HS-27A (cell line): ENCODE data around the gene MEGF9.

Experiments
- DNase-seq: peaks from one replicate; pipeline ENCODE4 v3.0.0-alpha.2; 2012; ENCODE audit warnings: low read depth, missing footprints

The MEGF9 gene

GRCh38 chr9:120730654-120731514, 16.6 kb upstream of the MEGF9 start:
- DNase-seq: peak; percentile 86

DNA sequence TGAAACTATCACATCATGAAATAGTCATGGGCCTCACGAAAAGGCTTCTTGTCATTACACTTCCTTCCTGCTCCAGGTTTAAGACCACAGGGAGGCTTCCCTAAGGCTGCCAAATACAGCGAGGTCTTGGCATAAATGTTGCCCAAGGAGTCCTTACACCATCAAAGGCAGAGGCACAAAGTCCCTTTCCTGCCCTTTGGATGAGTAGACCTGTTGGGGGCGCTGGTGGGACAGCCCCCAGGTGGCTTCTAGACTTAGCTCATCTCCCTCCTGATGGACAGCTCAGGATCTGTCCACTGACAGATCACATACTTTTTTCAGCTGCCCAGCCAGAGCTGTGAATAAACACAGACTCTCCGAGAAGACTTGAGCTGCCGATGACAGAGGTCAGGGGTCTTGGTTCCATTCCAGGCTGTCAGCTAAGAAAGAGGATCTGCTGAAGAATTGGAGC, 15.5 kb upstream of the MEGF9 start:
- no peak for DNase-seq

DNA sequence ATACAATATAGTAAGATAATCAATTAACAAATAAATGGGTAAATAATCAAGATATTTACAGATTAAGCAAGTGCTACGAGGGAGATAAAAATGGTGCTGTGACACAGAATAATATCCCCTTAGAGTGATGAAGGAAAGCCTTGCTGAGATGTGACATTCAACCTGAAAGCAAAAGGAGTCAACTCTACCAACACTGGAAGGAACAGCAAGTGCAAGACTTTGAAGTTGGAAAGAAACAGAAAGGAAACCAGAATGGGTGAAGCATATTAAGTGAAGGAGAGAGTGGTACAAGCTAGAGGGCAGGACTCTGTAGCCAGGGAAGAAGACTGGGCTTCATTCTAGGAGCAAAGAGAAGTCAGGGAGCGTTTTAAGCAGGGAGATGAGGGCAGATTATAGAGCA, 12.2 kb upstream of the MEGF9 start:
- DNase-seq: no peak

GRCh38 chr9:120725907-120726306, 11.6 kb upstream of the MEGF9 start:
- no peak for DNase-seq

GRCh38 chr9:120724757-120725400, 10.6 kb upstream of the MEGF9 start:
- DNase-seq: no peak

DNA sequence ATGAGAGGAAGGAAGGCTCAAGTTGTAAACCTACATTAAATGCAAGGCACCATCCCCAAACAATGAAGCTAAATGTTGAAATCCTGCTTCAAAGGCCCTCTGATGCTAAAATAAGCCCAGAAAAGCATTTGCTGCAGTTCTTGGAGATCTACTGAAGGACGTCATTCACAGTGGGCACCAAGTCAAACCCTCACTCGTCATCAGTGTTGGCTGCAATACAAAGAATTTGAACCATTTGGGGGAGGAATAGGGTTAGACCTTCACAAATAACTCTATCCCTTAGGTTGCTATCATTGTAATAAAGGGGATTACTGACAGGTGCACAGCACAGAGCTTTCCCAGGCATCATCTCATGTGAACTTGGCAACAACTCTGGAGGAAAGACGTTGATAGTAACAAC, 9.3 kb upstream of the MEGF9 start:
- no peak for DNase-seq

- no peak for DNase-seq
These were observed 6.1 kb upstream of the MEGF9 start for GRCh38 chr9:120720404-120720803.

DNA sequence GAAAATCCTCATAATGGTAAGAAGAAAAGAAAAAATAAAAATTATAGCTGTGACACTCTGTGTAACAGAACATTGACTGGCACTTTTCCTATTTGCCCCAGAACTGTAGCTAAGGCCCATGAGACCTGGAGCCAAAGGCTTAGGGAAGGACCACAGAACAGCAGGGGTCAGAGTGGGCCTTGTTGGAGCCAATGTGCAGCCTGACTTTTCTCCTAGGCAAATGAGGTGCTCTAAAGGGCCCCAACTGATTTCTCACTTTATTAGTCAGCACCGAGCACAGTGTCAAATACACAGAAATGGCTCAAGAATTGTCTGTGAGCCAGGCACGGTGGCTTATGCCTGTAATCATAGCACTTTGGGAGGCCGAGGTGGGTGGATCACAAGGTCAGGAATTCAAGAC, 4.0 kb upstream of the MEGF9 start:
- DNase-seq: no peak

- DNase-seq: no peak
These were observed 2.9 kb upstream of the MEGF9 start for GRCh38 chr9:120717176-120717575.

- no peak for DNase-seq
These were observed 2.2 kb upstream of the MEGF9 start for GRCh38 chr9:120716483-120716882.

DNA sequence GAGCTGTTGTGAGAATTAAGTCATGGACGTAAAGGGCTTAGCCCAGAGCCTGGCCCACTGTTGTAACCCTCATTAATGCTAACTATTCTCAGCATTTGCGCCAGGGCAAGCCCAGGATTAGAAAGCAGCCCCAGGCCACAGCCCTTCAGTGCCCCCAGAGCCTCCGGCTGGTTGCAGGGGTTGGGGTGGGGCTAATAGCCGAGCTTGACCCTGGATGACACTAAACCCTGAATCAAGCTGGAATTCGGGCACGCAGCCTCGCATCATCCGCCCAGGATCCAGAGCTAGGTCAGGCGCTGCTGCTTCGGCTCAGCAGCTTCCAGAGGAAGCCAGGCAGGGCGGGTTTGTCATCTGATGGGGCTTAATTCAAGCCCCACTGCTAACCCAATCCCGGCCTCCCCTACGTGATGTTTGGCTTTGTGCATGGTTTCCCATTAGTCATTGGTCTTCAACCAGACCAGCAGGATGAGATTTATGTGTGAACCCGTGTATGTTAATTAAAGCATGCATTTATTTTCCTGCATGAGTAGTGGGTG, 1.2 kb upstream of the MEGF9 start:
- DNase-seq: no peak

GRCh38 chr9:120714846-120715388, 647 bp upstream of the MEGF9 start:
- DNase-seq: no peak

DNA sequence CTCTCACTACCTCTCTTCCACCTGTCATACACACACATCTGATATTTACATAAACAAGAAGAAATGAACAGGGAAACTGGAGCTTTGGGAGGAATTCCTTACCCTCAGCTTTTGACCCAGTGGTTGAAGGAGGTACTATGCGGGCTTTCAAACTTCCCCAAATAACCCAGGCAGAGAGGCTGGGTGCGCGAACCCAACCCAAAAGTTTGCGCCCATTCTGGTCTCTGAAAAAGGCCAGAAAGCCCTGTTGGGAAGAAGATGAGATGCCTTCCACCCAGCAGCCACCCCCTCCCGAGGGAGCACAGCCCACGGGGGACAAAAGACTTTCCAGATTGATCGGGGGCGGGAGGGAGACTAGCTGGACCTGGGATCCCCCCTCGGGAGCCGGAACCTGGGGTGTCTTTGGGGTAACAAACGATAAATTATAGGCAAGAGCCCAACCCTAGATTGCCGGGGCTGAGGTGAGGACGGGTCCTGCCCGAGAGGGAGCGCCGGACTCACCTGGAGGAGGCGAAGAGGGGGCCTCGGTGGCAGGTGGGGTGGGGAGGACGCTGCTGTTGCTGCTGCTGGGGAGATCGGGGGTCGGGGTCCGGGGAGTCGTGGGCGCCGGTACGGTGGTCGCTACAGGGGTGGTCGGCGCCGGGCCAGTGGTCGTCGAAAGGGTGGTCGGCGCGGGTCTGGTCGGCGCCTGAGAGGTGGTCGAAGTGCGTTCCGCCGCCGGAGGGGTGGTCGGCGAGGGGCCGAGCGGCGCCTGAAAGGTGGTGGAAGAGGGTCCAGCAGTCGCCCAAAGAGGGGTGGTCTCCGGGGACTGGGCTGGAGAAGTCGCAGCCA, 798 bp downstream of the MEGF9 start:
- DNase-seq: no peak

DNA sequence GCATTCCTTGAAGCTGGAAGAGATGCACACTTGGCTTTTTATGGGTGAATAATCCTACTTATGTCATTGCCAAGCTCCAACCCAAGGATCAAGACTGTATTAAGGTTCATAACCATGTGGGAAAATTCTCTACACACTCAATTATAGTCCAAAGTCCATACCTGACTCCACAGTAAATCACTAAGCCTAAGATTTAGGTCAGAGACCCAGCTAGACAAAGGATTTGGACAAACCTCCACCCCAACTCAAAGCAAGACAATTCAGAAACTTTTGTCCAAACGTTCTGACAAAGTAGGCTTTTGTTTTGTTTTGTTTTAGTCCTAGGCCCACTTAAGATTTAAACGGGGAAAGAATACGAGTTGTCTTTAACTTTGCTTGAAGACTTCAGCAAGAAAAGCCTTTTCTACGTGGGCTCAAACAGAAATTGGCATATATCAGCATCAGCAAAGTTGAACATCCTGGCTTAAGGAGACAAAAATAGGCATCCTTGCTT, 1.7 kb downstream of the MEGF9 start:
- DNase-seq: no peak

- no peak for DNase-seq
These were observed 2.3 kb downstream of the MEGF9 start for GRCh38 chr9:120711841-120712538.

DNA sequence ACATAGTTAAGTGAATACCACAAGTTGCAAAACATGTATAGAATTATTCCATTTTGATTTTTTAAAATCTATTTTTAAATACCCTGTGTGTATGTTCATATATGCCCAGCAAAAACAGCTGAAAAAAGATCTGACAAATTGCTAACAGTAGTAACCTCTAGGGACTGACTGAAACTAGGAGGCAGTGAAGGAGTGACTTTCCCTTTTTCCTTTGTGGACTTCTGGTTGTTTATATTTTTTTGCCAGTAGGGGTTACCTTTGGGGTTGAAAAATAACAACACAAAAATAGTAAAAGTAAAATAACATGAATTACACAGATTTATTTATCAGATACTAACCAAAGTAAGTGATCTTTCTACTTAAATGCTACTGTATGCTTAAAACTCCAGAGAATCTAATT, 2.9 kb downstream of the MEGF9 start:
- no peak for DNase-seq

- DNase-seq: no peak
These were observed 3.9 kb downstream of the MEGF9 start for GRCh38 chr9:120710110-120710981.

DNA sequence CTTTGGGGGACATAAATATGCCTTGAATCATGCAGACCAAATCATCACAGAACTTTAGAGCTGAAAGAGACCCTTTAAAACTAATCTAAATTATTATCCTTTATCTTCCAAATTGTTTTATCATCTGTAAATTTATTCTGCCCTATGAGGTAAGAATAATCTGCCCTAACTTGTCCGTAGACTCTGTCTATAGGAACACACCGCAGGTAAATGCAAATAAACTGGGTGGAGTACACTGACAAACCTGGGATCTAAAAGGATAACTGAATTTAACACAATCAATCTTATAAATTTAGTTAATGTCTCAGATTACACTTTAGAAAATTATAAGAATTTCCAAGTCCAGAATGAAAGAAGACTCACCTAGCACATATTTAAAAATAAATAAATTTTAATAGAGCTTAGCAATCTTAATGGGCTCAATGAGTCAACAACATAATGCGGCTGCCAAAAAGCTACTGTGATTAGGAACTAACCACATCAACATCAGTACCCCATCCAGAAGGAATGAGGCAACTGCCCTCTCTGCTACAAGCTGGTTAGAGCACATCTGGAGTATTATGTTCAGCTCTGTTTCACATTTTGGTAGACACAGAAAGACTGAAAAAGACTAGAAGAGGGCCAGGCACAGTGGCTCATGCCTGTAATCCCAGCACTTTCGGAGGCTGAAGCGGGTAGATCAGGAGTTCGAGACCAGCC, 5.6 kb downstream of the MEGF9 start:
- no peak for DNase-seq

GRCh38 chr9:120707170-120707569, 7.1 kb downstream of the MEGF9 start:
- DNase-seq: no peak

DNA sequence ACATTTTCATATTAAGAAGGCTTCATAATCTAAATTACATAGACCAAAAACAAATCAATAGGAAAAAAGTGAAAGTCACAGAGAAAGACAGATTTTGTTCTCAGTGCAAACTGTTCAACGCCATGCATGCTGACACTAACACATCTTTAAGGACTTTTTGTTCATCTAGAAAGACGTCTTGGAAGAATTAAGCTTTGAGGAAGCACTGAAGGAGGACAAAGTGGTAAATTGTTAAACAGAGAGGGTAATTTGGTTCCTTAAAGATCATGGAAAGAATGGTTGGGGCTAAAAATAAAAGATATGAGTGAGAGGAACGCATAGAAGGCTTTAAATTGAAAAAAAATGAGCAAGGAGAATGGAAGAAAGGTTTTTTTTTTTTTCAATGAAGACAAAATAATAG, 9.1 kb downstream of the MEGF9 start:
- DNase-seq: no peak
